Measurements from ENCODE around the gene MBP. TPM values are rescaled to one million over a fixed set of nuclear protein-coding genes. Genes with fewer than 3 reads are reported as not detected.
"Not testable (repeated sequence)": the region's sequence is repeated elsewhere in the genome, so short reads cannot be mapped to it uniquely, and the experiment has no call there.

MBP gene
- total RNA-seq, 1 experiment from 2014 or later: 47.4 TPM

GRCh38 chr18:77022116-77022515 lies 110.5 kb downstream of the MBP start:
- ATAC-seq: no peak
- H3K9me2 ChIP-seq (replicated peaks; ENCODE audit: low read length): no peaks in the 10 kb centered on the region
- no TSS peak for BruUV-seq (replicated peaks)
- H2AFZ ChIP-seq (ENCODE audit: low read length): no peak overlapping the region
- H3K4me2 ChIP-seq (ENCODE audit: low read length): no peak overlapping the region
- H3K27me3 ChIP-seq (ENCODE audit: low read length): no peaks in the 10 kb centered on the region
- H3K9ac ChIP-seq (ENCODE audit: low read length): no peak overlapping the region
- ChIA-PET CTCF (no interaction called here), POLR2A (ENCODE audit: unreplicated experiment) (no interaction called here)
- no peaks in the 10 kb centered on the region for H3K4me1 ChIP-seq (ENCODE audit: insufficient read depth, low read length)
- no peak for DNase-seq
- no peak overlapping the region for H3K27ac ChIP-seq (ENCODE audit: low read length)
- intact Hi-C loops (cut with micrococcal nuclease): no loop called here
- peaks cover 3% of the 10 kb centered on the region; the same call in 1 of the 2 replicates for H3K36me3 ChIP-seq (ENCODE audit: low read depth, low read length)
- no peak overlapping the region for H3K4me3 ChIP-seq (ENCODE audit: low read length)
- no peak for TF ChIP-seq EZH2 (IDR thresholded peaks at IDR 0.05; ENCODE audit: low read length, unreplicated experiment)
- TF ChIP-seq EZH2phosphoT487 (IDR thresholded peaks at IDR 0.05; ENCODE audit: borderline replicate concordance, low read length): no peak
- no peak for TF ChIP-seq CTCF (conservative IDR thresholded peaks at IDR 0.05; ENCODE audit: low read depth, low read length)
- H3K79me2 ChIP-seq (ENCODE audit: low read length): no peaks in the 10 kb centered on the region
- no peaks in the 10 kb centered on the region for H3K9me3 ChIP-seq (ENCODE audit: low read length)
- no peaks in the 10 kb centered on the region for H3F3A ChIP-seq (ENCODE audit: low read length, unreplicated experiment)
- H4K20me1 ChIP-seq (ENCODE audit: low read length): no peaks in the 10 kb centered on the region

- H3K9me2 ChIP-seq (replicated peaks; ENCODE audit: low read length); H3K4me1 ChIP-seq (ENCODE audit: insufficient read depth, low read length); H3K27me3 ChIP-seq (ENCODE audit: low read length); H3K4me3 ChIP-seq (ENCODE audit: low read length); POLR2A ChIA-PET (ENCODE audit: unreplicated experiment); ATAC-seq; H3K36me3 ChIP-seq (ENCODE audit: low read depth, low read length); H3K79me2 ChIP-seq (ENCODE audit: low read length); H3K4me2 ChIP-seq (ENCODE audit: low read length); H3K27ac ChIP-seq (ENCODE audit: low read length); H4K20me1 ChIP-seq (ENCODE audit: low read length); intact Hi-C loops (cut with micrococcal nuclease); H3F3A ChIP-seq (ENCODE audit: low read length, unreplicated experiment); DNase-seq; H3K9ac ChIP-seq (ENCODE audit: low read length); H3K9me3 ChIP-seq (ENCODE audit: low read length); CTCF ChIA-PET; H2AFZ ChIP-seq (ENCODE audit: low read length); BruUV-seq (replicated peaks): not testable (repeated sequence)
Measured at GRCh38 chr18:77021478-77021877, 111.1 kb downstream of the MBP start.

- Histone ChIP-seq H3K4me1 (ENCODE audit: insufficient read depth, low read length) (no peaks in the 10 kb centered on the region), H2AFZ (ENCODE audit: low read length) (no peak overlapping the region), H3K36me3 (ENCODE audit: low read depth, low read length) (peaks cover 3% of the 10 kb centered on the region; the same call in 1 of the 2 replicates), H4K20me1 (ENCODE audit: low read length) (no peaks in the 10 kb centered on the region), H3K27ac (ENCODE audit: low read length) (no peak overlapping the region), H3K9me3 (ENCODE audit: low read length) (no peaks in the 10 kb centered on the region), H3K4me2 (ENCODE audit: low read length) (no peak overlapping the region), H3K79me2 (ENCODE audit: low read length) (no peaks in the 10 kb centered on the region), H3K9ac (ENCODE audit: low read length) (no peak overlapping the region), H3K9me2 (replicated peaks; ENCODE audit: low read length) (no peaks in the 10 kb centered on the region), H3K4me3 (ENCODE audit: low read length) (no peak overlapping the region), H3K27me3 (ENCODE audit: low read length) (no peaks in the 10 kb centered on the region), H3F3A (ENCODE audit: low read length, unreplicated experiment) (no peaks in the 10 kb centered on the region)
- DNase-seq: no peak
- TF ChIP-seq EZH2 (IDR thresholded peaks at IDR 0.05; ENCODE audit: low read length, unreplicated experiment) (no peak), CTCF (conservative IDR thresholded peaks at IDR 0.05; ENCODE audit: low read depth, low read length) (no peak), EZH2phosphoT487 (IDR thresholded peaks at IDR 0.05; ENCODE audit: borderline replicate concordance, low read length) (no peak)
- ChIA-PET CTCF (no interaction called here), POLR2A (ENCODE audit: unreplicated experiment) (no interaction called here)
- BruUV-seq (replicated peaks): no TSS peak
- intact Hi-C loops (cut with micrococcal nuclease): no loop called here
- no peak for ATAC-seq
Measured at GRCh38 chr18:77021075-77021474, 111.5 kb downstream of the MBP start.

Measured in PC-3 (cell line).